Glutamatergic neuron (in vitro differentiated cells): ENCODE data around the gene EMD. TPM values are rescaled to one million over a fixed set of nuclear protein-coding genes. Genes with fewer than 3 reads are reported as not detected.
"Not testable (repeated sequence)": the region's sequence is repeated elsewhere in the genome, so short reads cannot be mapped to it uniquely, and the experiment has no call there.

Experiments used
- DNase-seq: peaks from one replicate; pipeline ENCODE4 v3.0.0; 2022
- H3K27ac Mint-ChIP-seq: one replicate; pipeline ENCODE4 v1.8.0; 2020; ENCODE audit warnings: mild to moderate bottlenecking, mixed read lengths, inconsistent platforms; ENCODE audit not compliant: unreplicated experiment
- H3K27me3 Mint-ChIP-seq: one replicate; pipeline ENCODE4 v1.8.0; 2020; ENCODE audit warnings: mild to moderate bottlenecking, moderate library complexity, mixed read lengths, inconsistent platforms; ENCODE audit not compliant: unreplicated experiment
- H3K36me3 Mint-ChIP-seq: one replicate; pipeline ENCODE4 v1.8.0; 2020; ENCODE audit warnings: mild to moderate bottlenecking, mixed read lengths, inconsistent platforms; ENCODE audit not compliant: unreplicated experiment
- H3K4me1 Mint-ChIP-seq: one replicate; pipeline ENCODE4 v1.8.0; 2020; ENCODE audit warnings: mild to moderate bottlenecking, low read depth, mixed read lengths, inconsistent platforms; ENCODE audit not compliant: unreplicated experiment
- H3K4me3 Mint-ChIP-seq: one replicate; pipeline ENCODE4 v1.8.0; 2020; ENCODE audit warnings: mild to moderate bottlenecking, mixed read lengths, inconsistent platforms; ENCODE audit not compliant: unreplicated experiment
- H3K9me3 Mint-ChIP-seq: one replicate; pipeline ENCODE4 v1.8.0; 2020; ENCODE audit warnings: mild to moderate bottlenecking, moderate library complexity, mixed read lengths, inconsistent platforms; ENCODE audit not compliant: unreplicated experiment
- long read RNA-seq: library from polyadenylated mRNA; unstranded; transcript quantifications from one replicate; pipeline ENCODE4 v2.0.0, GENCODE V29; 2020; ENCODE audit not compliant: unreplicated experiment
- total RNA-seq: library from RNA; stranded (reverse); fragmentation: NEBNext Ultra II Directional; extraction: Animal tissue kit (Norgen Biotek cat#: 25700); gene quantifications from one replicate; pipeline ENCODE4 v1.2.1, GENCODE V29; 2021; ENCODE audit not compliant: unreplicated experiment
- TF ChIP-seq, protein P1 (sequence below): fragments of 200-600 bp; sonication (generic); IDR thresholded peaks from one replicate; pipeline ENCODE4 v1.5.0; 2021; ENCODE audit not compliant: partially characterized antibody, unreplicated experiment

Gene EMD
- 56.8 TPM for total RNA-seq
- long read RNA-seq = 0 reads

DNA sequence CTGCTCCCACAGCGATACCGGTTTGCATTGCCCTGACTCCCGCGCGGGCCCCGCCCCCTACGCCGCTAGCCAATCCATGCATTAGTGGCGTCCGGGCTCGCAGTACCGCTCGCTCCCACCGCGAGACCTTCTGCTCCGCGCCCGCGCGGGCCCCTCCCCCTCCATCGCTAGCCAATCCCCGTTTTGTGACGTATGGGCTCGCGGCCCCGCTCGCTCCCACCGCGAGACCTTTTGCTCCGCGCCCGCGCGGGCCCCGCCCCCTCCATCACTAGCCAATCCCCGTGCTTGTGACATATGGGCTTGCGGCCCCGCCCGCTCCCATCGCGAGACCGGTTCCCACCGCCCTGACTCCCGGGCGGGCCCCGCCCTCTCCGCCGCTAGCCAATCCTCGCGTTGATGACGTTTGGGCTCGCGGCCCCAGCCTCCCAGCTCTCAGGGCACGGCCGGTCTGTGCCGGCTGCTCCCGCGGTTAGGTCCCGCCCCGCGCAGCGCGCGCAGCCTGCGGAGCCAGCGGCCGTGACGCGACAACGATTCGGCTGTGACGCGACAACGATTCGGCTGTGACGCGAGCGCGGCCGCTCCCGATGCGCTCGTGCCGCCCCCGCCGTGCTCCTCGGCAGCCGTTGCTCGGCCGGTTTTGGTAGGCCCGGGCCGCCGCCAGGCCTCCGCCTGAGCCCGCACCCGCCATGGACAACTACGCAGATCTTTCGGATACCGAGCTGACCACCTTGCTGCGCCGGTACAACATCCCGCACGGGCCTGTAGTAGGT is at the start of gene EMD:
TSS of gene EMD (plus strand) at position 497 of the 770 bp plus-strand sequence. CDS start at position 687, 190 bp downstream.
- TF ChIP-seq, protein P1, sequence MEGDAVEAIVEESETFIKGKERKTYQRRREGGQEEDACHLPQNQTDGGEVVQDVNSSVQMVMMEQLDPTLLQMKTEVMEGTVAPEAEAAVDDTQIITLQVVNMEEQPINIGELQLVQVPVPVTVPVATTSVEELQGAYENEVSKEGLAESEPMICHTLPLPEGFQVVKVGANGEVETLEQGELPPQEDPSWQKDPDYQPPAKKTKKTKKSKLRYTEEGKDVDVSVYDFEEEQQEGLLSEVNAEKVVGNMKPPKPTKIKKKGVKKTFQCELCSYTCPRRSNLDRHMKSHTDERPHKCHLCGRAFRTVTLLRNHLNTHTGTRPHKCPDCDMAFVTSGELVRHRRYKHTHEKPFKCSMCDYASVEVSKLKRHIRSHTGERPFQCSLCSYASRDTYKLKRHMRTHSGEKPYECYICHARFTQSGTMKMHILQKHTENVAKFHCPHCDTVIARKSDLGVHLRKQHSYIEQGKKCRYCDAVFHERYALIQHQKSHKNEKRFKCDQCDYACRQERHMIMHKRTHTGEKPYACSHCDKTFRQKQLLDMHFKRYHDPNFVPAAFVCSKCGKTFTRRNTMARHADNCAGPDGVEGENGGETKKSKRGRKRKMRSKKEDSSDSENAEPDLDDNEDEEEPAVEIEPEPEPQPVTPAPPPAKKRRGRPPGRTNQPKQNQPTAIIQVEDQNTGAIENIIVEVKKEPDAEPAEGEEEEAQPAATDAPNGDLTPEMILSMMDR = no peak
- H3K4me1 Mint-ChIP-seq = peaks cover 1% of the 10 kb centered on the region
- peaks cover 2% of the 10 kb centered on the region for H3K27me3 Mint-ChIP-seq
- H3K9me3 Mint-ChIP-seq = peaks cover 1% of the 10 kb centered on the region
- peak; percentile 94 for DNase-seq
- H3K27ac Mint-ChIP-seq = peak within 1 kb of the TSS; percentile 75
- no peaks in the 10 kb centered on the region for H3K36me3 Mint-ChIP-seq
- H3K4me3 Mint-ChIP-seq = peak within 1 kb of the TSS; percentile 93

DNA sequence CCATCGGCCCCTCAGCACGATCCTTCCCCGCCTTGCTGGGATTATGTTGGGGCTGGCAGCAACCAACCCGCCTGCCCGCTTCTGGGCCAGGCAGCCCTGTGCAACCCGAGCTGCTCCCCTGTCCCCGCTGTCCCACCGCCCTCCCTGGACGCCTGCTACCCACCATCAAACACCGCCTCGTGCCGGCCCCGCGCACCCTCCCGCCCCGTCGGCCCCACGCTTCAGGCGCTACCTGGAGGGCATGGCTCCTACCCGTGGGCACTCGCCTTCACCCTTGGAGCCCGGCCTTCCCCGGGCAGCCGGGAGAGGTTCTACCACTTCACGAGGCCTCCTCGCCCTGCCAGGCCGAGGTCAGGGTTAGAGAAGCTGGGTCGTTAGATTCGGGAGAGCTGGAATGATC is 46.5 kb upstream of the EMD start:
- TF ChIP-seq, protein P1 = no peak
- H3K4me3 Mint-ChIP-seq = no peak overlapping the region
- DNase-seq = no peak
- H3K9me3 Mint-ChIP-seq = no peaks in the 10 kb centered on the region
- peaks cover 4% of the 10 kb centered on the region for H3K27me3 Mint-ChIP-seq
- no peaks in the 10 kb centered on the region for H3K36me3 Mint-ChIP-seq
- peaks cover 3% of the 10 kb centered on the region for H3K4me1 Mint-ChIP-seq
- H3K27ac Mint-ChIP-seq = no peak overlapping the region

DNA sequence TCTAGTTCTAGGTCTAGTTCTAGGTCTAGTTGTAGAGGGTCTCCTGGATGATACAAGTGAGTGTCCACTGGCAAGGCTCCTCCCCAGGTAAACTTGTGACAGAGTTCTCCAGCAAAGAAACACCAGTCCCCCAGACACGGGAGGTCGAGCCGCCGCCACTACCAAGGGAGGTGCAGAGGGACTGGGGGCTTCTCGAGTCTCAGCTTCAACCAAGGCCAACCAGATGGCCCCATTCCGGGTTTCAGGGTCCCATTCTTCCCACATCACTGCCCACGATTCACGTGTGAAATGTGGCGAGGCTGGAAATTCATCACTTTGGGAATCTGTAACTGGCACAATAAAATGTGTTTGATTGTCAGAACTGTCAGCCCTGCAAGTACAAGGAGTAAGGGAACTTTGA is 46.0 kb upstream of the EMD start:
- peaks cover 4% of the 10 kb centered on the region for H3K27me3 Mint-ChIP-seq
- DNase-seq = no peak
- no peak overlapping the region for H3K27ac Mint-ChIP-seq
- no peak overlapping the region for H3K4me3 Mint-ChIP-seq
- no peaks in the 10 kb centered on the region for H3K9me3 Mint-ChIP-seq
- TF ChIP-seq, protein P1 = no peak
- H3K36me3 Mint-ChIP-seq = no peaks in the 10 kb centered on the region
- peaks cover 3% of the 10 kb centered on the region for H3K4me1 Mint-ChIP-seq

DNA sequence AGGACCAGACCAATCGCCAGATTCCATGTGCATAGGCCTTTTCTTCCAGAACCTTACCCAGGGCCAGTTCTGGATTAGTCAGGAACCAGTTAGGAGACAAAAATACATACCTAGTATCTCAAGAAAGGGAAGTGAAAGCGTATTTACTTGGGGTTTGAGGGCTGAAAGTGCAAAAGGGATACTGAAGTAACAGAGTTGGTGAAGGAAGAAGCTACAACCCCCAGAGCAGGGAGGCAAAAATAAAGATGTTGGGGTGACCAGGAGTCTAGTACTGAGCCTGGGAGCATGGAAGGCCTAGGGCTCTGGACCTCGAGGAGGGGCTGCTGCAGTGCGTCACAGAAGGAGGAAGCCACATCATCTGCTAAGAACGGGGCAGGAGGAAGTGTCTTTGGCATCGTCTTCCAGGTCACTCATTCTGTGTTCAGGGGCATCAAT is 45.2 kb upstream of the EMD start:
- H3K4me3 Mint-ChIP-seq = no peak overlapping the region
- H3K27me3 Mint-ChIP-seq = peaks cover 4% of the 10 kb centered on the region
- no peaks in the 10 kb centered on the region for H3K36me3 Mint-ChIP-seq
- H3K4me1 Mint-ChIP-seq = peaks cover 3% of the 10 kb centered on the region
- H3K9me3 Mint-ChIP-seq = no peaks in the 10 kb centered on the region
- no peak for DNase-seq
- no peak overlapping the region for H3K27ac Mint-ChIP-seq
- TF ChIP-seq, protein P1 = no peak

DNA sequence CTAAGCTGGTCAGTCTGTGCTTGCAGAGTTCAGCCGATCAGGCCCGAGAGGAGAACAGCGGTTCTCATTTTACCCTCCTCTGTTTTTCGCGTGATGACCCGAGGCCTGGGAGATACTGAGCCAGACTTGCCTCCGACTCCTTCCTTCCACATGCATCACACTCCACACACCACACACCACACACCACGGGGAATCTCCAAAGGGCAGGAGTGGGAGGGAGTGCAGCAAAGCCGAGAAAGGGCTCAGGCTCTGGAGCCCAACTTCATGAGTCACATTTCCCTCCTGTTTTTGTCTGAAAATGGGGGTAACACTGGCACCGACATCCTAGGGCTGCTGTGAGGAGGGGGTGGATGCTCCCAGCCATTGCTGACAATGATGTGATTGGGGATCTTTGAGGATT is 44.6 kb upstream of the EMD start:
- DNase-seq = no peak
- Mint-ChIP-seq H3K4me3 (no peak overlapping the region), H3K4me1 (peaks cover 2% of the 10 kb centered on the region), H3K27ac (no peak overlapping the region), H3K36me3 (no peaks in the 10 kb centered on the region), H3K27me3 (peaks cover 4% of the 10 kb centered on the region), H3K9me3 (no peaks in the 10 kb centered on the region)
- TF ChIP-seq, protein P1 = no peak

DNA sequence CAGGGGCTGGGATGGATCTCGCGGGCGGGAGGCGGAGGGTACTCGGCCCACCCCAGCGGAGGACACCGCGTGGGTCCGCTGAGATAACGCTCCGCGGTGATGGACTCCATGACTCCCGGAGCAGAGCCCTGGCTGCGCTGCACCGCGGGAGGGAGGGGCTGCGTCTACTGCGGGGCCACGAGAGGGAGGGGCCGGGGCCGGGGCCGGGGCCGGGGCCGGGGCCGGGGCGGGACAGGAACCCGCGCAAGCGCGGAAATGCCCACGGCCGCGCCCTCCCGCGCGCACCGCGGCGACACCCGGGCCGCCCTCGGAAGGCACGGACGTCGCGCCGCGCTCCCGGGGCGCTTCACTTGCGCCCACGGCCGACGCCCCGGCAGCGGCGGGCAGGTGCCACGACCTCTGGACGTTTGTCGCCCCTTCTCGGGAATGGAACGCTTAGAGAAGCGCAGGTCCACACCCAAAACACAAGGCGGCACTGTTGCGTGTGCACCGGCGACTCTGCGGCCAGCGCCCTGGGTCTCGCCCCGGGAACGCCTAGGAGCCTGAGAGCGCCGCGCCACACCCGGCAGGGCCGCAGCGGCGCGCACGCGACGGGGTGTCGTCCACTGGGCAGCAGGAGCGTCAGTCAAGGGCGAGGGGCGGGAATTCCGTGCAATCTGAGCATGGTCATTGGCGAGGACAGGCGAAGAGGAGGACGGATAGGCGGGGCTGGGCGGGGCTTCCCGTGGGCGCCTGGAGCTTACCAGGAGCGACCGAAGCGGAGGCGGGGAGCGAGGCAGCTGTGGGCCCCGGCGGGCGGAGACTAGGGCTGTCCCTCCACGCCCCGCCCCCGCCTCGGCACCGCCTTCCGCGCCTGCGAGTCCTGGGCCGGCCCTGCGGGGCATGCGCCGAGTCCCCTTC is 37.4 kb upstream of the EMD start:
- DNase-seq, H3K27ac Mint-ChIP-seq, H3K9me3 Mint-ChIP-seq, H3K27me3 Mint-ChIP-seq, H3K4me1 Mint-ChIP-seq, H3K36me3 Mint-ChIP-seq, H3K4me3 Mint-ChIP-seq: not testable (repeated sequence)

DNA sequence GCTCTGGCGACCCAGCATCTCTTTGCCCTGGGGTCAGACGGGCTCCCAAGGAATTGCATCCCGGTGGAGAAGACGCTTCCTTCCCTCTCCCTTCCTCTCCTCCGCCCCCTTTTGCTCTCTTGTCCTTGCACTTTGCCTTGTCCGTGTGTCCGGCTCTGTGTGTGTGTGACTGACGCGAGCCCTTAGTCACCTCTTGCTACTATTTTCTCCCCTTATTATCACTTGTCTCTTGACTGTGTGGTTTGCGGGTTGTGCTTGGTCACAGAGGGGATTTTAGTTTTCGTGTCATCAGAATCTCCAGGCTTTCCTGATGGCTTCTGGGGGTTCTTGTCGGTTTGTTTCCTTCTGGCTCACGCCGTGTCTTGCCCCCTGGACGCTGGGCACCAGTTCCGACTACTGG is 36.0 kb upstream of the EMD start:
- DNase-seq, H3K27me3 Mint-ChIP-seq, H3K4me1 Mint-ChIP-seq, H3K36me3 Mint-ChIP-seq, H3K9me3 Mint-ChIP-seq, H3K27ac Mint-ChIP-seq, H3K4me3 Mint-ChIP-seq: not testable (repeated sequence)
